Stimulated activated effector memory CD8-positive, alpha-beta T cell treated with anti-CD3 and anti-CD28 coated beads, Interleukin-12 subunit alpha, Interleukin-12 subunit beta, amount 100 ng/mL, for 72 hours (primary cell): ENCODE data around the gene GABRA5.
"Not testable (repeated sequence)": the region's sequence is repeated elsewhere in the genome, so short reads cannot be mapped to it uniquely, and the experiment has no call there.

ENCODE experiments used
- ATAC-seq: fragments of 150-1000 bp; cut with Tn5 transposase; 2 replicates; pipeline ENCODE4 v1.10.0; 2021
- DNase-seq, 2 donors: peaks; one replicate each; pipeline ENCODE4 v3.0.0; 2021 to 2022; ENCODE audit warnings: low spot score in 2 of 2
- H3K27ac Mint-ChIP-seq: one replicate; pipeline ENCODE4 v1.8.0; 2022; ENCODE audit warnings: mild to moderate bottlenecking, mixed read lengths
- H3K36me3 Mint-ChIP-seq: one replicate; pipeline ENCODE4 v1.8.0; 2022; ENCODE audit warnings: mild to moderate bottlenecking, mixed read lengths
- H3K4me1 Mint-ChIP-seq: one replicate; pipeline ENCODE4 v1.8.0; 2022; ENCODE audit warnings: mixed read lengths
- H3K4me3 Mint-ChIP-seq: one replicate; pipeline ENCODE4 v1.8.0; 2022; ENCODE audit warnings: mild to moderate bottlenecking, mixed read lengths
- H3K9me3 Mint-ChIP-seq: one replicate; pipeline ENCODE4 v1.8.0; 2022; ENCODE audit warnings: mixed read lengths

The GABRA5 gene

GRCh38 chr15:26890451-26890850 lies 23.6 kb downstream of the GABRA5 start:
- Mint-ChIP-seq H3K27ac (no peak overlapping the region), H3K36me3 (no peaks in the 10 kb centered on the region), H3K4me3 (no peak overlapping the region), H3K9me3 (peaks cover 13% of the 10 kb centered on the region), H3K4me1 (no peaks in the 10 kb centered on the region)
- ATAC-seq: no peak
- no peak for DNase-seq

DNA sequence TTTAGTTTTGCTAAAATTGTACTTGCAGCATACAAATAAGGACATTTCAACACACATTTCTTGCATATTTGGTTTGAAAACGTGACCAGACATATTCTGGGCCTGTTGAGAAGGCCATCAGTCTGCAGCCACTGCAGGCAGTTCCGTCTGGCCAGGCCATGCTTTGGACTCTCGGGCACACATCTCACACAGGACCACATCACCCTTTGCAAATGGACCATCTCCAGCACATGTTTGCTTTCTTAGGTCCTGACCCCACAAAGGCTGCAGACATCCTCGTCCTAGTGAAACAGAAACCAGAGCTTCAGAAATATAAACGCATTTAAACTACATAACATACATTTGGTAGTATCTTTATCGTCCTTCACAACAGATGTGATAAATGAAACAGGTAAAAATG lies 24.1 kb downstream of the GABRA5 start:
- Mint-ChIP-seq H3K4me1 (no peaks in the 10 kb centered on the region), H3K27ac (no peak overlapping the region), H3K36me3 (no peaks in the 10 kb centered on the region), H3K9me3 (peaks cover 13% of the 10 kb centered on the region), H3K4me3 (no peak overlapping the region)
- DNase-seq: no peak
- ATAC-seq: no peak

DNA sequence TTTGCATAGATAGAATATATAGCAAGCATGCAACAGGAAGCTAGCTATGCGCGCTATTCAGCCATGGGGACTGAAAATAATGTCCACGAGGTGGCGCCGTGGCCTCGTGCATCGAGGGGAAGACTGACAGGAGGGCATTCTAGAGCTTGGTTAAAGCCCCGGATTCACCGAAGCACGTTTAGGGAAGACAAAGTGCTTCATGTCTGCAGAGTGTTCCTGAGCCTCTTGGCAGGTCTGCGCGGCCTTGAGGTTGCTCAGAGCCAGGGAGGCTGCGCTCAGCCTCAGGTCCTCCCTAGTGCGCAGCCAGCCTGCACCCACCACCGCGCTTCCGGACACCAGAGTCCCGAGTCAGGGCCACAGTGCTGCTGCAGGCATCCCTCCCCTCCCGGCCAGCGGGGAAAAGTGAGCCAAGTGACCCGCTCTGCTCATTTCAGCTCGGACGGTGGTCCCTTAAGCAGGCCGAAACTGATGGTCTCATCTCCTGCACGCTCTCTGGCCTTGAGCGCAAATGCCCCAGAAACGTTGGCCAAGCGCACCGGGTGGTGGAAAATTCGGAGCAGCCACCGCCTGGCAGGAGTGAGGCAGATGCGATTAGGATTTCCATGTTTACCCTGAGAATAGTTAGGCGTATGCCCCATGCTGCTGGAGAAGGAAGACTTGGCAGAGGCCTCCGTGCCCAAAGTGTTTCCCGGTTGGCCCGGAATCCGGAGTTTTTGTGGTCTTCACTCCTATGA lies 24.8 kb downstream of the GABRA5 start:
- DNase-seq (peak in 1 of 2 donors; percentile 69), ATAC-seq (peak; percentile 40)
- H3K27ac Mint-ChIP-seq: no peak overlapping the region
- H3K9me3 Mint-ChIP-seq: peaks cover 13% of the 10 kb centered on the region
- no peak overlapping the region for H3K4me3 Mint-ChIP-seq
- no peaks in the 10 kb centered on the region for H3K36me3 Mint-ChIP-seq
- H3K4me1 Mint-ChIP-seq: no peaks in the 10 kb centered on the region

DNA sequence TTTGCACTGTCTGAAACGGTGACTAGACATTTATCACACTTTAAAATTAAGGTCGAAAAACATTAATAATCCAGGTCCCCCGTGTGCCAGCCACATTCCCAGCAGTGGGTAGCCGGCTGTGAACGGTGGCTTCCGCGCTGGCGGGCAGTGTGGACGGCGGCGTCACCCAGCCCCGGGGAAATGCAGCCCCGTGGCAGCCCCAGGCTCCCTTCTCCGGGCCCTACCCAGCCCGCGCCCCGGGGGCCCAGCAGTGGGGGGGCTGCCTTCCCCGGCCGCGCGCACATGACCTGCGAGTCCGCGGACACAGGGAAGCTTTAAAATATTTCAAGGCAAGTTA lies 25.3 kb downstream of the GABRA5 start:
- Mint-ChIP-seq H3K4me3 (no peak overlapping the region), H3K9me3 (peaks cover 13% of the 10 kb centered on the region), H3K27ac (no peak overlapping the region), H3K36me3 (no peaks in the 10 kb centered on the region), H3K4me1 (no peaks in the 10 kb centered on the region)
- DNase-seq (no peak), ATAC-seq (no peak)

- no peak for DNase-seq
- no peaks in the 10 kb centered on the region for H3K36me3 Mint-ChIP-seq
- ATAC-seq: no peak
- H3K27ac Mint-ChIP-seq: no peak overlapping the region
- no peak overlapping the region for H3K4me3 Mint-ChIP-seq
- H3K9me3 Mint-ChIP-seq: peaks cover 13% of the 10 kb centered on the region
- no peaks in the 10 kb centered on the region for H3K4me1 Mint-ChIP-seq
Observed at GRCh38 chr15:26892678-26893077, 25.8 kb downstream of the GABRA5 start.

- no peaks in the 10 kb centered on the region for H3K36me3 Mint-ChIP-seq
Observed at GRCh38 chr15:26893351-26894065, 26.6 kb downstream of the GABRA5 start.

GRCh38 chr15:26894181-26894580 lies 27.3 kb downstream of the GABRA5 start:
- H3K4me1 Mint-ChIP-seq: no peaks in the 10 kb centered on the region

More at GRCh38 chr15:26893351-26894065, 26.6 kb downstream of the GABRA5 start:
- peaks cover 13% of the 10 kb centered on the region for H3K9me3 Mint-ChIP-seq
- H3K27ac Mint-ChIP-seq: no peak overlapping the region
- DNase-seq (no peak), ATAC-seq (no peak)
- H3K4me3 Mint-ChIP-seq: no peak overlapping the region
- no peaks in the 10 kb centered on the region for H3K4me1 Mint-ChIP-seq

GRCh38 chr15:26895346-26895745 lies 28.5 kb downstream of the GABRA5 start:
- H3K9me3 Mint-ChIP-seq: peaks cover 16% of the 10 kb centered on the region
- not testable (repeated sequence) for H3K36me3 Mint-ChIP-seq, H3K4me3 Mint-ChIP-seq, DNase-seq, ATAC-seq, H3K4me1 Mint-ChIP-seq, H3K27ac Mint-ChIP-seq

More at GRCh38 chr15:26894181-26894580, 27.3 kb downstream of the GABRA5 start:
- Mint-ChIP-seq H3K36me3 (no peaks in the 10 kb centered on the region), H3K9me3 (peaks cover 13% of the 10 kb centered on the region), H3K27ac (no peak overlapping the region), H3K4me3 (no peak overlapping the region)
- DNase-seq: no peak
- no peak for ATAC-seq

DNA sequence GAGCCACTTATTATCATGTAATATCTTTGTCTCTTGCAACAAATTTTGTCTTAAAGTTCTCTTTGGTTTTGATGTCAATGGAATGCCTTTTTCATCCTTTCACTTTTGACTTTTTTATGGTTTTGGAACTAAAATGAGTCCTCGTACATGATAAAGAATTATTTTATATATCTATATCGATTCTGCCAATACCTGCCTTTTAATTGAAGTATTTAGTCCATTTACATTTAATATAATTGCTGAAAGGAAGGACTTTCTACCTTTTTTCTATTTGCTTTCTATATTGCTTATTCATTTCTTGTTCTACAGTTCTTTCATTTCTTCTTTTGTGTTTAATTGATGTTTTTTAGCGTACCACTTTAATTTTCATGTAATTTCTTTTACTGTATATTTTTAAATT lies 32.8 kb downstream of the GABRA5 start:
- Mint-ChIP-seq H3K27ac (no peak overlapping the region), H3K4me1 (no peaks in the 10 kb centered on the region), H3K4me3 (no peak overlapping the region), H3K36me3 (no peaks in the 10 kb centered on the region), H3K9me3 (peaks cover 16% of the 10 kb centered on the region)
- ATAC-seq (no peak), DNase-seq (no peak)

DNA sequence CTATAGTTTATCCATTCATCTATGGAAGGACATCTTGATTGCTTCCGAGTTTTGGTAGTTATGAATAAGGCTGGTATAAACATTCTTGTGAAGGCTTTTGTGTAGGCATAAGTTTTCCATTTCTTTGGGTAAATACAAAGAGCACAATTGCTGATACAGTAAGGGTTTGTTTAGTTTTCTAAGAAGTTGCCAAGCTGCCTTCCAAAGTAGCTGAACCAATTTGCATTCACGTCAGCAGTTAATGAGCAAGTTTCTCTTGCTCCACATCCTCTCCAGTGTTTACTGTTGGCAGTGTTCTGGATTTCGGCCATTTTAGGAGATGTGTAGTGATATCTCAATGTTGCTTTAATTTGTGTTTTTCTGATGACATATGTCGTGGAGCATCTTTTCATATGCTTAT lies 34.2 kb downstream of the GABRA5 start:
- H3K27ac Mint-ChIP-seq: no peak overlapping the region
- H3K4me3 Mint-ChIP-seq: no peak overlapping the region
- H3K36me3 Mint-ChIP-seq: no peaks in the 10 kb centered on the region
- DNase-seq: no peak
- peaks cover 19% of the 10 kb centered on the region for H3K9me3 Mint-ChIP-seq
- no peak for ATAC-seq
- no peaks in the 10 kb centered on the region for H3K4me1 Mint-ChIP-seq

DNA sequence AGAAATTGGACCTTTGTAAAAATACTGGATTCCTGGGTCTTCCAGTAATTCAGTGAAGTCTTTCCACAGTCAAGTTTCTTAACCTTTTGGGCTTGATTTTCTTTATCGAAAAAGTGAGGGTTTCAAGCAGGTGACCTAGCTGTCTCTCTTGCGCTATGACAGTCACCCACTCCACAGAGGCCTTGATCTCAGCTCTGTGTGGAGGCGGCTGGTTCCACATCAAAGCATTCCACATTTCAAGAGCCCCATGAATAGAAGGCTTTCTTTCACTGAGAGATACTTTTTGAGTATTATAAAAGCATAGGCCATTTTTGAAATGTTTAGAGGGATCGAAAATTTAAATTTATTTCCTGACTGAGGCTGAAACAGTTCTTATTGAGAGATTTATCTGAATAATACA lies 43.9 kb downstream of the GABRA5 start:
- ATAC-seq (no peak), DNase-seq (no peak)
- Mint-ChIP-seq H3K9me3 (peaks cover 6% of the 10 kb centered on the region), H3K36me3 (no peaks in the 10 kb centered on the region), H3K4me1 (no peaks in the 10 kb centered on the region), H3K4me3 (no peak overlapping the region), H3K27ac (no peak overlapping the region)

GRCh38 chr15:26921433-26921832 lies 54.6 kb downstream of the GABRA5 start:
- Mint-ChIP-seq H3K36me3 (no peaks in the 10 kb centered on the region), H3K4me3 (no peak overlapping the region), H3K4me1 (no peaks in the 10 kb centered on the region), H3K9me3 (peaks cover 3% of the 10 kb centered on the region), H3K27ac (no peak overlapping the region)
- ATAC-seq (no peak), DNase-seq (no peak)

DNA sequence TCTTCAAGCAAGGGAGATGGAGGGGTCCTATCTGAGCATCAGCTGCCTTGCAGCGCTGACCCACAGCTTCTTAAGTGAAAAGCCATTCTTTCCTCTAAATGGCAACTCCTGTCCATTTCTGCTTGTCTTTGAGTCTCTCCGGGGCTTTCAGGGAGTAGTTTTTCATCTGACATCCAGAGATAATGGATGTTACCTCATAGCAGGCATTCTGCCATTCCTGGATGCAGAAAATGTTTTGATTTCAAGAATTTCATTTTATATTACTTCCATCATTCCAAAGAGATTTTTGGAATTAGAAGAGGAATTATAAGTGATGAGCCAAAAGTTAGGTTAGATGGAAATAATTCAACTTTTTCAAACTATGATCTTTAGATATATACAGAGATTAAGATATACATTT lies 59.2 kb downstream of the GABRA5 start:
- no peaks in the 10 kb centered on the region for H3K36me3 Mint-ChIP-seq
- no peak for DNase-seq
- no peak overlapping the region for H3K27ac Mint-ChIP-seq
- H3K4me3 Mint-ChIP-seq: no peak overlapping the region
- no peak for ATAC-seq
- peaks cover 3% of the 10 kb centered on the region for H3K9me3 Mint-ChIP-seq
- H3K4me1 Mint-ChIP-seq: no peaks in the 10 kb centered on the region

DNA sequence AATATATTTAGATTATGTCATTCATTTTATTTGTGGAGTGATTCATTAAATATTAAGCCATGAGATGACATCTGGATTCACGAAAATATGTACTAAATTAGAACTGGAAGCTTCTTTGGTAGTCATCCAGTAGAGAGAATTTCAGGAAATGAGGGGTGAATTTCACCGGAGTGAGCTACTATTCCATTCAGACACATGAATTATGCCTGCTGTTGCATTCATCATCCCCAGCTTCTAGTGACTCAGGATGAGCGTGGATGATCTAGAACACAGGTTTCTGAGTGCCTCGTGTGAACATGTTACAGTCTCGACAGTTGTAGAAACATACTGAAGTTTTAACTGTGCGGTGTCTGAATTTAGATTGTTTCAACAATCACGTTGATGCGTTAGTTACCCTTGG lies 61.2 kb downstream of the GABRA5 start:
- DNase-seq: no peak
- Mint-ChIP-seq H3K36me3 (no peaks in the 10 kb centered on the region), H3K4me3 (no peak overlapping the region), H3K27ac (no peak overlapping the region), H3K4me1 (no peaks in the 10 kb centered on the region), H3K9me3 (peaks cover 4% of the 10 kb centered on the region)
- no peak for ATAC-seq

DNA sequence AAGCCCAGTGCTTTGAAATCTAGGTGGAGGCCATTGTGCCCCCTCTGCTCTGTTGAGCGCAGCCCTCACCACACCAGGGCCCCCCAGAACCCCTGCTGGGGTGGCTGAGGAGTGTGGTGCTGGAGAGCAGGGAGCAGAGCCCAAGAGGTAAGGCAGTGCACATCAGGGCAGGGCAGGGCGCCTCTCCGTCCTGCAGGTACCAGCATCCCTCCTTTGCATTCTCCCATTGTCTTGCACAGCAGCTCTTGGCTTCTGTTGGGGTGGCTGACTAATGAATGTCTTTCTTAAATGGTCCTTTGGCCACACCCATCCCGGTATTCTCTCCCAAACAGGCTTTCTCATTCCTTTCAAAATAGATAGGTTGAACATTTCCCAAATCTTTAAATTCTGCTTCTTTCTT lies 62.7 kb downstream of the GABRA5 start:
- no peak for ATAC-seq
- Mint-ChIP-seq H3K4me1 (no peaks in the 10 kb centered on the region), H3K27ac (no peak overlapping the region), H3K9me3 (peaks cover 4% of the 10 kb centered on the region), H3K36me3 (no peaks in the 10 kb centered on the region), H3K4me3 (no peak overlapping the region)
- no peak for DNase-seq

- Mint-ChIP-seq H3K4me3 (no peak overlapping the region), H3K9me3 (peaks cover 13% of the 10 kb centered on the region), H3K27ac (no peak overlapping the region), H3K36me3 (no peaks in the 10 kb centered on the region), H3K4me1 (no peaks in the 10 kb centered on the region)
- ATAC-seq (no peak), DNase-seq (no peak)
Observed at GRCh38 chr15:26934848-26935247, 68.0 kb downstream of the GABRA5 start.
